Activated T-cell treated with anti-CD3 and anti-CD28 coated beads, Interleukin-2, amount 50 U/mL, for 4 hours (primary cell): ENCODE data around the gene NEK6. TPM values are rescaled to one million over a fixed set of nuclear protein-coding genes. Genes with fewer than 3 reads are reported as not detected.

Experiments
- ATAC-seq, 2 donors: fragments of 200-7000 bp; cut with Tn5 transposase; one replicate each; pipeline ENCODE4 v1.10.0; 2021
- DNase-seq: peaks from one replicate; pipeline ENCODE4 v3.0.0-alpha.2; 2020
- H3K27me3 Mint-ChIP-seq: one replicate; pipeline ENCODE4 v1.8.0; 2021; ENCODE audit warnings: low read depth, mixed read lengths
- H3K36me3 Mint-ChIP-seq: one replicate; pipeline ENCODE4 v1.8.0; 2022; ENCODE audit warnings: mixed read lengths; ENCODE audit not compliant: insufficient read depth
- H3K4me1 Mint-ChIP-seq: one replicate; pipeline ENCODE4 v1.8.0; 2021; ENCODE audit warnings: low read depth, mixed read lengths
- H3K4me3 Mint-ChIP-seq: one replicate; pipeline ENCODE4 v1.8.0; 2021; ENCODE audit warnings: mild to moderate bottlenecking, moderate library complexity, mixed read lengths
- H3K9me3 Mint-ChIP-seq: one replicate; pipeline ENCODE4 v1.8.0; 2021; ENCODE audit warnings: mixed read lengths
- total RNA-seq, 3 donors: library from RNA; stranded (reverse); gene quantifications; one replicate each; pipeline ENCODE4 v1.2.1, GENCODE V29; 2021

The NEK6 gene
- total RNA-seq, 3 donors from 2014 or later, result 29.8 to 46.1 (median 43.0) TPM

DNA sequence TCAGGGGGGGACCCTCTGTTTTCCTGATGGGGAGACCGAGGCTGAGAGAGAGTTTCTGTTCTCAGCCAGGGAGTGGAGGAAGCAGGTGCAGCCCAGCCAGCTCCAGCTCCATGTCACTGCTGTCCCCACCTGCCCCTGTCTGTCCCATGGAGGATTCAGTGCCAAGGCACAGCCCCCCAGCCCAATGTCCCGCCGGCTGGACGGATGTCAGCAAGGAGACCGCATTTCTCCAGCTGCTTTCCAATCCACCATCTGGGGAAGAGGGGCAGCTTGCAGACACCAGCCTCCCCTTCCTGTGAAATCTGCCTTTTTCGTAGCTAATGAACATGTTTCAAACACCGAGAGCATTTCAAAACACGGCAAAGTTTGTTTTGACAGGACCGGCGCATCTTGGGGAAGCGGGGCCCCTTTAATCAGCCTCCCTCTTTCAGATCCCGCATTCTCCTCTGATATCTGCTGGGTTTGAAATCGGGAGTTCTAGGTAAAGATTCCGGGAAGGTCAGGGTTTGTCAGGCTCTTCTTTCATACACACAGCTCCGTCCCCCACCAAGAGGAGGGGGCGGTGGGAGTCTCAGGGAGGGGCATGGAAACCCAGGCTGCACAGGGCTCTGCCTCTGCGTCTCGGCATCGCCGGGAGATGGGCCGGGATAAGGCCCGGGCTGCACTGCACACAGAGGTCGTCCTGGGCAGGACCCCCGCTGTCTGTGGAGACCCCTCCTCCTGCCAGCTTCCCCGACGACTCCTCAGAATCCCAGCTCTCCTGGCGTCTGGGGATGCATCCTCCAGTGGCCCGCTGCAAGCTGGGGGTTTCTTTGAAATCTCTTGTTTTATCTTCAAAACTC is 74.8 kb downstream of the NEK6 start:
- Mint-ChIP-seq H3K4me1 (no peaks in the 10 kb centered on the region), H3K36me3 (peaks cover 9% of the 10 kb centered on the region), H3K9me3 (no peaks in the 10 kb centered on the region), H3K4me3 (no peak overlapping the region), H3K27me3 (no peaks in the 10 kb centered on the region)
- DNase-seq (no peak), ATAC-seq (no peak)

DNA sequence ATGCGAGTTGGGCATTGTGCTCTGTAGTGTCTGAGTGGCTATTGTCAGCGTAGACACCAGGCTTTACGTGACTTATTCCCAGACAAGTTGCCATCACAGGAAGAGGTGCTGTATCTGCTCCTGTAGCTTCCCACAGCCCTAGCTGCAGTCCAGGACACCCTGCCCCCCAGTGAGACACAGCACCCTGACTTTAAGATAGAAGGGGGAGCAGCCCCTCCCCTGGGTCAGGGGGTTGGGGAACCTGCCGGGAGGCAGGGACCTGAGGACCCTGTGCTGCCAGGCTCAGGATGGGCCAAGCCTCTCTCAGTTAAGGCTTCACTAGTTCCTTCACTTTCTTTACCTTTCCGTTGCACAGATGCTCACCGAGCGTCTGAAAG is 75.4 kb downstream of the NEK6 start:
- Mint-ChIP-seq H3K9me3 (no peaks in the 10 kb centered on the region), H3K4me3 (no peak overlapping the region), H3K4me1 (no peaks in the 10 kb centered on the region), H3K36me3 (peaks cover 11% of the 10 kb centered on the region), H3K27me3 (no peaks in the 10 kb centered on the region)
- DNase-seq (no peak), ATAC-seq (no peak)

DNA sequence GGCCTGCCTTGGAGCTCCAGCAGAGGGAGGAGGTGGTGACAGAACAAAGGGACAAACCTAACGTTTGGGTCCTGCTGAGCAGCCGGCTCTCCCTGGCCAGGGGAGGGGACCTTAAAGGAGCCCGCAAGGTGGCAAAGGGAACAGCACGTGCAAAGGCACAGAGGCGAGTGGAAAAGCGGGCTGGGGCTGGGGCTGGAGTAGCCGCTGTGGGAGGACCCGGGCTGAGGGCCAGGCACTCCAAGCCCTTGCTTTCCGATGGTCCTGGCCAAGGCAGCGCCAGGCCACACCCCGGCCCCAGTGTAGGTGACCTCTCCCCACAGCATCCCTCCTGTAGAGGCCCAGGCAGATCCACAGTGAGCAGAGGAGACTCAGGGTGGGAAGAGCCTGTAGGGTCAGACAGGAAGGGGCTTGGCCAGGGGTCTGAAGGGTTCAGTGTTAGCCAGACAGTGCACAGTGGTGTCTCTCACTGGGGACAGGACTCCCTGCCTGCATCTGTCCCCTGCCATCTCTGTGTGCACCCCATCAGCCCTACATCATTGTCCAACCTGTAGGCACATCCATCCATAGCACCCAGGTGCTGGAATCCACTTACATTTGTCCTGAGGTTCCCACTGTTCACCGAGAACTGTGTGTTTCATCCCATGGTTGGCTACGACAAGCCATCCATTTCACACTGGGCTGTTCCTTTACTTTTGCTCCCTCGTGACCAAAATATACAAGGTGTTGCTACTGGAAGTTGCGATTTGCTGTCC is 77.0 kb downstream of the NEK6 start:
- no peaks in the 10 kb centered on the region for H3K27me3 Mint-ChIP-seq
- no peak overlapping the region for H3K4me3 Mint-ChIP-seq
- ATAC-seq (no peak), DNase-seq (no peak)
- H3K36me3 Mint-ChIP-seq, result peaks cover 14% of the 10 kb centered on the region
- no peaks in the 10 kb centered on the region for H3K9me3 Mint-ChIP-seq
- no peaks in the 10 kb centered on the region for H3K4me1 Mint-ChIP-seq

DNA sequence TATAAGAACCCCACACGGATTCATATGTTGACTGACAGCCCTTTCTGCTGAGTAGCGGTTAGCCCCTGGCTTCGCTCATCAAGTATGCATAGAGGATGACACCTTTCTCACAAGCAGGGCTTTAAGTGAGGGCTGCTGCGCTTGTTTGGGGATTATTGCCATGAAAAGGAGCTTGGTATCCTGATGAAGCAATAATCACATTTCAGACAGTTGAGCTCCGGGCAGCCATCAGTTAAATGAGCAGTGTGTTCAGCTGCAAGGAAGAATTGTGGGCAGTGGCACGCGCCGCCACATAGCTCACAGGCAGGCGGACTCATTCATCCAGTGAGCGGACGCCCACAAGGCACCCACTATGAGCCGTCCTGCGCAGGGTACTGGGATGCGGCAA is 77.6 kb downstream of the NEK6 start:
- Mint-ChIP-seq H3K4me1 (no peaks in the 10 kb centered on the region), H3K4me3 (no peak overlapping the region), H3K9me3 (no peaks in the 10 kb centered on the region), H3K36me3 (peaks cover 14% of the 10 kb centered on the region), H3K27me3 (no peaks in the 10 kb centered on the region)
- DNase-seq (no peak), ATAC-seq (no peak)

DNA sequence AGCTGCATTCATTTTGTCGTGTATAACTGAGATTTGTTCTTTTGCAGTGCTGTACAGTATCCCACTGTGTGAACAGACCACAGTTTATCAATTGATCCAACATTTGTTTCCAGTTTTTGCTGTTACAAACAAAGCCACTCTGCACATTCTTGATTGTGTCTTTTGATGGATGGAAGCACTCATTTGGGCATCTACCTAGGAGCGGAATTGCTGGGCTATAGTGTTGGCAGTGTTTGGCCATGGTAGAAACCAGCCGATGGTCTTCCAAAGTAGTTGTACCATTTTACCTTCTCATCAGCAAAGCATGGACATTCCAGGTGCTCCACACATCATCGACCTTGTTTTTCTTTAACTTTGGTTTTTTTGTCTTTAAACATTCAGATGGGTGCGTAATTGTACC is 79.8 kb downstream of the NEK6 start:
- DNase-seq (no peak), ATAC-seq (no peak)
- H3K36me3 Mint-ChIP-seq, result peaks cover 14% of the 10 kb centered on the region
- H3K4me3 Mint-ChIP-seq, result no peak overlapping the region
- no peaks in the 10 kb centered on the region for H3K27me3 Mint-ChIP-seq
- H3K4me1 Mint-ChIP-seq, result no peaks in the 10 kb centered on the region
- no peaks in the 10 kb centered on the region for H3K9me3 Mint-ChIP-seq

DNA sequence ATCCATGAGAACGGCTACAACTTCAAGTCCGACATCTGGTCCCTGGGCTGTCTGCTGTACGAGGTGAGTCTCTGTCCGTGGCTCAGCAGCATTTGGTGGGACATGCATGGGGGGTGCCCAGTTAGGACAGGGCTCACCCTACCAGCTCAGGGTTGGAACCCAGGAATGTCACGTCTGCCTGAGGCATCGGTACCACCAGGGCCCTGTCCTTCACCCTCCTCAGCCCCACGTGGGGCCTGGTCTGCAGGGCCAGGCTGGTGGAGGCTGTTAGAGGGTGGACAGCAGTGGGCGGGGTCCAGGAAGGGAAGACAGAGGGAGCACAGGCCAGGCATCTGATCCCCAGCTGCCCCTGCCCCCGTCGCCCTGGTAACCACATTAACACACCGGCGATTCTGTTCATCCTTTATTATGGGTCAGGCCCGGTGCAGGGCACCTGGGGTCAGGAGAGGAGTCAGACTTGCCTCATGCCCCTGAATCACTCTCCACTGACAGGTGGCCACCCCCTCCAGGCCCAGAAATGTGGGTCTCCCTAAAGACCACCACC is 81.9 kb downstream of the NEK6 start:
- no peak for DNase-seq
- ATAC-seq, result no peak
- Mint-ChIP-seq H3K27me3 (no peaks in the 10 kb centered on the region), H3K4me3 (no peak overlapping the region), H3K9me3 (no peaks in the 10 kb centered on the region), H3K36me3 (peaks cover 10% of the 10 kb centered on the region), H3K4me1 (no peaks in the 10 kb centered on the region)

DNA sequence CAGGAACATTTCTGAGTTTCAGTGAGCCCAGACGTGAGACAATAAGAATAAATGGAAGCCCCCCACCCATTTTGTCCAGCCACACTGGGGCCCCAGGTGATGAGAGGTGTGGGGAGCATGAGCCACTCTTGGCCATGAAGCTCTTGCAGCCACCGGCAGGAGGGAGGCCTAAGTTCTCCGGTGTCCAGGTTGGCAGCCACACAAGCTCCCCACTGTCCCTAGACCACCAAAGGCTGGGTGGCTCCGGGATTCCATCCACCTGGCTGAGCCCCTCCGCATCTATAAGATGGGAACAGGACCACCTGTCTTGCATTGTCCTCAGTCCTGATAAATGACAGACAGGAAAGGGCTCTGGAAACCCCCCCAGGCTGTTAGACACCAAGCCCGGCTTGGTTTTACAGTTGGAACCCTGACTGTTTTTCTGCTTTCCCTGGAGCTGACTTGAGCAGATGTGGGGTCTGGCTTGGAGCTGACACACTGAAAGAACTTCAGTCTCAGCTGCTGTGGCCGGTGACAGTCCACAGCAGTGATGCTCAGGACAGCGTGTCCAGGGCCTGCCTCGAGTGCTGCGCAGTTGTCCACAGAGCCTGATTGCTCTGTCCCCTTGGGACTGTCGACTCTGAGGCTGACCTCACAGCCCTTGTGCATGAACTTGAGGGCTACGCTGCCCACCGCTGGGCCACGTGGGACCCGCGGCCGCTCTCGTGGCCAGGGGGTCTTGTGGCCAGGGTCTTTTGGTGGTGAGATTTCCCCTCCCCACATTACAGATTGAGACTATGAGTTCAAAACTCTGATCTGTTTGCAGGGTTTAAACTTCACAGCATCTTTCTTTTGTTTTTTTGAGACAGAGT is 82.7 kb downstream of the NEK6 start:
- H3K4me3 Mint-ChIP-seq, result no peak overlapping the region
- no peaks in the 10 kb centered on the region for H3K4me1 Mint-ChIP-seq
- no peak for ATAC-seq
- no peaks in the 10 kb centered on the region for H3K27me3 Mint-ChIP-seq
- H3K36me3 Mint-ChIP-seq, result peaks cover 10% of the 10 kb centered on the region
- DNase-seq, result no peak
- no peaks in the 10 kb centered on the region for H3K9me3 Mint-ChIP-seq

DNA sequence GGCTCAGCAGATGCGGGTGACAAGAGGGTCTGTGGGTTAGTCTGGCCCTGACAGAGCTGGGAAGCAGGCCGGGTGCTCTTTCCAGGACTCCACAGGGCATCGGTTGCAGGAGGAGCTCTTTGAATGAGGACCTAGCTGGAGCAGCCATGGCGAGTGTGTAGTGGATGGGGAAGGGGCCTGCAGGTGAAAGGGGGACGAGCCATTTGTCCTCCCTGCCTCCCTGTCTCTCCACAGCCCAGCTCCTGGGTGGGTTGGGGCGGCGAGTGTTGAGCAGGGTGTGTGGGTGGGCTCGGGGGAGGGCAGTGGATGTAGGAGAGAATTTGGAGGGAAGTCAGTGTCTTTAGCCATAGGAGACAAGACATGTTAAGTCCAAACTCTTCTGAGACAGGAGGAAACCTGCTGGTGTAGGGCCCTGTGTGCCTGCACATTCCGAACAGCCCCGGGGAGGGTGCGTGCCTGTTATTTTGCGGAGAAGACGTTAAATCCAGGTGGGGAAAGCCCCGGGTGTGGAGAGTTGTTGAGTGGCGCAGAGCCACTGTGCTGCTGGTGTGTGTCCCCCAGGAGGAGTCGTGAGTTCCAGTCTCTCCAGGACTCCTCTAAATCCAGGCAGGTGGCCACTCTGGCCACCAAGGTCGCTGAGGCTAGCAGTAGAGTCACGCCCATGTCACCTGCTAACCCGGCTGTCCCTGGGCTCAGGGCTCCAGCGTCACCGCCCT is 83.9 kb downstream of the NEK6 start:
- ATAC-seq (no peak), DNase-seq (no peak)
- no peaks in the 10 kb centered on the region for H3K4me1 Mint-ChIP-seq
- H3K27me3 Mint-ChIP-seq, result no peaks in the 10 kb centered on the region
- H3K4me3 Mint-ChIP-seq, result no peak overlapping the region
- H3K9me3 Mint-ChIP-seq, result no peaks in the 10 kb centered on the region
- H3K36me3 Mint-ChIP-seq, result peaks cover 8% of the 10 kb centered on the region

DNA sequence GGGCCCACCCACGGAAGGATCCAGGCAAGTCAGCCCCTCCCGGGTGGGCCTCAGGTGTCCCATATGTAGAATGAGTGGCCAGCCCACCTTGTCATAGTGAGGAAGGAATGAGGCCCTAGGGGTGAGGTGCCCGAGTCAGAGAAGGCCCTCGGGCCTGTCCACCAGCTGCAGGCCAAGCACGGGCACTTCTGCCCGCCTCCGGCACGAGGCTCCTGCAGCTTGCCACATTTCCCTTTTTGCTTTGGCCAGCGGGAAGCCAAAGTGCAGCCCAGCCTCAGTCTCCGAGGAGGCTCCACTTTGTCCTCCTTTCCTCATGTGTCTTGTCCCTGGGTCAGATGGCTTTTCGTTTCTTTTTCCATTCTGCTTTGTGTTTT is 84.6 kb downstream of the NEK6 start:
- DNase-seq, result no peak
- Mint-ChIP-seq H3K4me3 (no peak overlapping the region), H3K36me3 (peaks cover 5% of the 10 kb centered on the region), H3K4me1 (no peaks in the 10 kb centered on the region), H3K9me3 (no peaks in the 10 kb centered on the region), H3K27me3 (no peaks in the 10 kb centered on the region)
- ATAC-seq, result no peak

DNA sequence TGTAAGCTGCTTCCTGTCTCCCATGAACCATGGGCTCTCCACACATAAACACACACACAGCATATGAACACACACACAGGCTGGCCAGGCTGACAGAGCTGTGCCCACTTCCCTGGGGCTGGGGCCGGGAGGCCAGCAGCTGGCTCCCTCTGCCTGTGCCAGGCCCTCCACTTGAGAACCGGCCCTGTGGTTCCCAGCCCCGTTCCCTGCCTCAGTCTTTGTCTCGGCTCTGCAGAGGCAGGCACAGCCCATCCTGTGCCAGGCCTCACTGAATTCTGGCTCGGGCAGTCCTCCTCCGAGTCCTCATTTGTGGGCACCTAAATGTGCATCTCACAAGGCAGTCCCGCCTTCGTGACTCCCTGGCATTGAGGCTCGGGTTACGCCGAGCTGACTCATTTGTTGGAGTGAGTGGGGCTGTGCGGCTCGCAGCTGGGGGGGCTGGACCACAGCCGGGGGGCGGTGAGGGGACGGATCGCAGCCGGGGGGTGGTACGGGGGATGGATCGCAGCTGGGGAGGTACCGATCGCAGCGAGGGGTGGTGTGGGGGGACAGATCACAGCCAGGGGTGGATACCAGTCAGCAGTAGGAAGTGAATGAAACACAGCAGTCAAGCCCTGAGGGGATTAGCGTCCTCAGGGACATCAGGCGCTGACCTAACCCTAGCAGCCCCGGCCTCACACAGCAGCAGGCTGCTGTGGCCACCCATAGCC is 85.2 kb downstream of the NEK6 start:
- peaks cover 3% of the 10 kb centered on the region for H3K36me3 Mint-ChIP-seq
- no peaks in the 10 kb centered on the region for H3K27me3 Mint-ChIP-seq
- DNase-seq (no peak), ATAC-seq (no peak)
- no peak overlapping the region for H3K4me3 Mint-ChIP-seq
- no peaks in the 10 kb centered on the region for H3K9me3 Mint-ChIP-seq
- H3K4me1 Mint-ChIP-seq, result no peaks in the 10 kb centered on the region

DNA sequence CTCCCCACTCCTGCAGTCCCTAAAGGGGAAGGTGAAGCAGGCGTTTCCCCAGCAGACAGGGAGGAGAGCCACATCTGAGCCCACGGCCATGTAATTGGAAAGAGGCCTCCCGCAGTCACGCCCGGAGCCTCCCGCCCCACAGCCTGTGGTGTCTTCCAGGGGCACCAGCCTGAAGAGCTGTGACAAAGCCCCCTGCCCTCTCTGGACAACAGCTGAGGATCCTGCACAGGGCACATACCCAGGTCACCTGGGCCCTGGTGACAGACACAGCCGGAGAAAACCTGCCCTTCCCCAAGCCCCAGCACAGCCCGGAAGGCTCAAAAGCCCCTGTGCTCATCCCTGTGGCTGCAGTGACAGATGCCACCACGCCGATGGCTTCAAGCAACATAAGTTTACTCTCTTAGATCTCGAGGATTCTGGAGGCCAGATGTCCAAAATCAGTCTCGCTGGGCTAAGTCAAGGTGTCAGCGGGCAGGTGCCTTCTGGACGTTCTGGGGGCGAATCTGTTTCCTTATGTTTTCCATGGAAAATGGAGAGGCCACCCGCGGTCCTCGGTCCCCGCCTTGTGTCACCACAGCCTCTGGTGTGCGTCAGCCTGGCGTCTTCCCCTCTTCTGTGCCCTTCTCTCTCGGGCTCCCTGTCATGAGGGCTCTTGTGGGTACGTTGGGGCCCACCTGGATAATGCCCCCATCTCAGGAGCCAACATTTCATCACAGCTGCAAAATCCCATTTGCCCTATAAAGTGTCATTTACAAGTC is 86.0 kb downstream of the NEK6 start:
- Mint-ChIP-seq H3K9me3 (no peaks in the 10 kb centered on the region), H3K4me3 (no peak overlapping the region), H3K4me1 (no peaks in the 10 kb centered on the region), H3K36me3 (no peaks in the 10 kb centered on the region), H3K27me3 (no peaks in the 10 kb centered on the region)
- DNase-seq, result no peak
- ATAC-seq, result no peak

DNA sequence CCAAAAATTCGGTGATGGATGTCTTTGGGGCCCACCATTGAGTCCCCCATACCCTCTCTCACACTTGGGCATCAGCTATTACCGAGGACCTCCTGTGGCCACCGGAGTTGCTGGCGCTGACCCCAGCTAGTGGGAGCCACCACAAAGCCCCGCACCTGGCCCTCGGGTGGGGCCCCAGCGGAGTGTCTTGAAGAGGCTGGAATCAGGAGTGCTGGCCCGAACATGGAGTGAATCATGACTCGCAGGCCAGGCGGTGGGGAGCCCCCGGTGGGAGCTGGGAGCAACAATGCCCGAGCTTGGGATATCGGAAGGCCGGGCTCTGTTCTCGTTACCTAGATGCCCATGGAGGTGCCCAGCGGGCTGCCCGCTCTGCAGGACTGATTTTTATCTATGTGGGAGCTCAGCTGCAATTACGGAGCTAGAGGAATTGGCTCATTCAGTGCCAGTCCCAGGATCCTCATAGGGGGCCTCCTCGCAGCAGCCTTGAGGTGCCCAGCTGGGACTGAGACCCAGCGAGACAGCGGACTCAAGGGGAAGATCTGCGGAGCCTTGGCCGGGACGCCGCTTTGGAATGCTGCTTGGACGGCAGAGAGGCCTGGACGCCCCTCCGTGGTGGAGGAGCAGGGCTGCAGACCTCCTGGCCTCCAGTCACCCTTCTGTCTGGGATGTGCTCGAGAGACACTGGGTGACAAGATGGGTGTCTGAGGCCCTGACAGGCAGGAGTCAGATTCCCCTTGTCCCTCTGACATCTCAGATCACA is 86.7 kb downstream of the NEK6 start:
- Mint-ChIP-seq H3K36me3 (peaks cover 3% of the 10 kb centered on the region), H3K9me3 (no peaks in the 10 kb centered on the region), H3K4me1 (no peaks in the 10 kb centered on the region), H3K27me3 (no peaks in the 10 kb centered on the region), H3K4me3 (no peak overlapping the region)
- ATAC-seq, result no peak
- DNase-seq, result no peak
